ENCODE results near the gene KLHL13.

The KLHL13 gene

GRCh38 chrX:118116713-118117550 lies at the start of gene KLHL13:
KLHL13 (minus strand) TSS chrX:118116810; CDS start chrX:118028473, 88,337 bp downstream.
- H3K4me3 ChIP-seq (replicated peaks; ENCODE audit: low read depth, low read length), result peak within 1 kb of the TSS; percentile 48
- DNase-seq (ENCODE audit: extremely low read depth, low read depth), result no peak
- no peak for TF ChIP-seq CTCF (IDR thresholded peaks at IDR 0.05; ENCODE audit: low read depth, low read length, missing control alignments)

GRCh38 chrX:118164138-118164537 lies 47.5 kb upstream of the KLHL13 start:
- no peak for DNase-seq (ENCODE audit: extremely low read depth, low read depth)
- no peak overlapping the region for H3K4me3 ChIP-seq (replicated peaks; ENCODE audit: low read depth, low read length)
- no peak for TF ChIP-seq CTCF (IDR thresholded peaks at IDR 0.05; ENCODE audit: low read depth, low read length, missing control alignments)

- no peak for TF ChIP-seq CTCF (IDR thresholded peaks at IDR 0.05; ENCODE audit: low read depth, low read length, missing control alignments)
- no peak overlapping the region for H3K4me3 ChIP-seq (replicated peaks; ENCODE audit: low read depth, low read length)
- no peak for DNase-seq (ENCODE audit: extremely low read depth, low read depth)
Measured at GRCh38 chrX:118156953-118157608, 40.5 kb upstream of the KLHL13 start.

- TF ChIP-seq CTCF (IDR thresholded peaks at IDR 0.05; ENCODE audit: low read depth, low read length, missing control alignments), result no peak
- no peak for DNase-seq (ENCODE audit: extremely low read depth, low read depth)
- H3K4me3 ChIP-seq (replicated peaks; ENCODE audit: low read depth, low read length), result no peak overlapping the region
Measured at GRCh38 chrX:118156254-118156952, 39.8 kb upstream of the KLHL13 start.

- H3K4me3 ChIP-seq (replicated peaks; ENCODE audit: low read depth, low read length), result no peak overlapping the region
- no peak for TF ChIP-seq CTCF (IDR thresholded peaks at IDR 0.05; ENCODE audit: low read depth, low read length, missing control alignments)
- no peak for DNase-seq (ENCODE audit: extremely low read depth, low read depth)
Measured at GRCh38 chrX:118153270-118153669, 36.7 kb upstream of the KLHL13 start.

- TF ChIP-seq CTCF (IDR thresholded peaks at IDR 0.05; ENCODE audit: low read depth, low read length, missing control alignments), result no peak
- H3K4me3 ChIP-seq (replicated peaks; ENCODE audit: low read depth, low read length), result no peak overlapping the region
- no peak for DNase-seq (ENCODE audit: extremely low read depth, low read depth)
Measured at GRCh38 chrX:118152721-118153120, 36.1 kb upstream of the KLHL13 start.
